Cardiac fibroblast (primary cell): ENCODE measurements around the gene CCT4.
A peak's percentile ranks its signal among the peaks of the same experiment; 100 is the strongest.

Experiments used
- DNase-seq, 2 donors: peaks; one replicate each; pipeline versions ENCODE4 v3.0.0 to v3.0.0-alpha.2; 2010; ENCODE audit warnings: low read depth in 2 of 2
- H3K4me3 ChIP-seq, 2 donors: replicated peaks in 1 of 2; 1 replicate in 1 of 2; 2 replicates in 1 of 2; pipeline ENCODE4 v1.5.1; 2011; ENCODE audit warnings: low read depth in 2 of 2, low read length in 2 of 2, mild to moderate bottlenecking in 2 of 2, moderate library complexity in 1 of 2
- CTCF ChIP-seq: IDR thresholded peaks from one replicate; pipeline ENCODE4 v1.5.1; 2011; ENCODE audit warnings: low read depth, mild to moderate bottlenecking, low read length, inconsistent platforms

The CCT4 gene

GRCh38 chr2:61888267-61889055 is at the start of gene CCT4:
Gene CCT4, minus strand, starts transcription at chr2:61888656. Its CDS starts 149 bp downstream, at chr2:61888507.
- peak; percentile 90 for DNase-seq
- TF ChIP-seq CTCF: no peak
- peak within 1 kb of the TSS; percentile 70 to 95 for H3K4me3 ChIP-seq

DNA sequence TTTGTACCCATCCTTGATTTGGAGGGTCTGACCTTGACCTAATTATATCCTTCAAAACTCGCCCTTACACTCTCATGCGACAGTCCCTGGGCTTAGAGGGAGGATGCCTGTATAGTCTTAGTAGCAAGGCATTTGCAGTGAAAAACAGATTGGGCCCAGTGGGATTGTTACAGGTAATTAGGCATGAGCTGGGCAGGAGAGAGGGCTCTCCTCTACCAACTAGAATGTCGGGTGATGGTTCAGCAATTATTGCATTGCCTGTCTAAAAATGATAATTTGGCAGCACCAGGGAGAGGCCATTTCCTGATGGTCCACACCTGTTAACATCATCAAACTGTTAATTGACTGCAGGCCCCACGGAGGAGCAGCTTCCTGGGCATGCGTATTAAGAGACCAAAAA is 49.4 kb upstream of the CCT4 start:
- no peak for TF ChIP-seq CTCF
- no peak overlapping the region for H3K4me3 ChIP-seq
- DNase-seq: no peak

- no peak for TF ChIP-seq CTCF
- no peak overlapping the region for H3K4me3 ChIP-seq
- no peak for DNase-seq
Measured at GRCh38 chr2:61937098-61937497, 48.6 kb upstream of the CCT4 start.

- DNase-seq: peak in 1 of 2 donors; percentile 27
- no peak for TF ChIP-seq CTCF
- H3K4me3 ChIP-seq: no peak overlapping the region
Measured at GRCh38 chr2:61928826-61929461, 40.5 kb upstream of the CCT4 start.

DNA sequence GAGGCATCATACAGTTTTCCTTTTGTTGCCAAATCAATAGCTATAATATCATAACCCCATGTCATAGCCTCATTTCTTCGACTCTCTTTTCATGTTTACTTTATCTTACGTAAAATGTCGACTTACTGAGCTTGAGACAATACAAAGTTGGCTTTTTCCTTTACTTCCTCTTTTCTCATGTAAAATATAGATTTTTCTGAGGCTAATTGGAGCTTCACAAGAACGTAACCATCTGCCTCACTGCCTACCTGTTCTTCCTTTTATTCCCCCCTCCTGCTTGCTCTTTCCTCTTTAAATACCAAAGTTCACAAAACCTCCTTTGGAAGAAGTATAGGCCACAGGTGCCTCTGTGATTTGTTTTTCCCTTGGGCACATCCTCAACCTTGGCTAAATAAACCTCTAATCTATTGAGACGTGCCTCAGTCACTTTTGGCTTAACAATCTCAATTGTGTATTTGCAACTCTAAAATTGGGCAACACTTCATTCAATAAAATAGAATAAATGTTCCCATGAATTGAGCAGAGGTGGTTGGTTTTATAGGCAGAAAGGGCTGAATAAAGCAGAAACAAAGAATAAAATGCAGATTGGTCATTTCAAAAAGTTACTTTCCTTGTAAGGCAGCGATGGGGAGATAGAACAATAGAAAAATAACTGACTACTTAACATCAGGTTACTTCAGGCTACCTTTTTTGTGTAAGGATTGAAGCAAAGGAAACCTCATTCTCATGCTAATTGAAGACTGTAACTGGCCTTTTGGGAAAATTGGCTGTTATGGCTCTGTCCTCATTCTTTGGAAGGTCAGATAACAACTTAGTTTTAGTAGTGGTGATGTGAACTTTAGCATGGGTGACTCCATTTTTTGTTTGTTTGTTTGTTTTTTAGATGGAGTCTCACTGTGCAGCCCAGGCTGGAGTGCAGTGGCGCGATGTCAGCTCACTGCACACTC is 38.3 kb upstream of the CCT4 start:
- no peak for DNase-seq
- H3K4me3 ChIP-seq: no peak overlapping the region
- TF ChIP-seq CTCF: no peak

DNA sequence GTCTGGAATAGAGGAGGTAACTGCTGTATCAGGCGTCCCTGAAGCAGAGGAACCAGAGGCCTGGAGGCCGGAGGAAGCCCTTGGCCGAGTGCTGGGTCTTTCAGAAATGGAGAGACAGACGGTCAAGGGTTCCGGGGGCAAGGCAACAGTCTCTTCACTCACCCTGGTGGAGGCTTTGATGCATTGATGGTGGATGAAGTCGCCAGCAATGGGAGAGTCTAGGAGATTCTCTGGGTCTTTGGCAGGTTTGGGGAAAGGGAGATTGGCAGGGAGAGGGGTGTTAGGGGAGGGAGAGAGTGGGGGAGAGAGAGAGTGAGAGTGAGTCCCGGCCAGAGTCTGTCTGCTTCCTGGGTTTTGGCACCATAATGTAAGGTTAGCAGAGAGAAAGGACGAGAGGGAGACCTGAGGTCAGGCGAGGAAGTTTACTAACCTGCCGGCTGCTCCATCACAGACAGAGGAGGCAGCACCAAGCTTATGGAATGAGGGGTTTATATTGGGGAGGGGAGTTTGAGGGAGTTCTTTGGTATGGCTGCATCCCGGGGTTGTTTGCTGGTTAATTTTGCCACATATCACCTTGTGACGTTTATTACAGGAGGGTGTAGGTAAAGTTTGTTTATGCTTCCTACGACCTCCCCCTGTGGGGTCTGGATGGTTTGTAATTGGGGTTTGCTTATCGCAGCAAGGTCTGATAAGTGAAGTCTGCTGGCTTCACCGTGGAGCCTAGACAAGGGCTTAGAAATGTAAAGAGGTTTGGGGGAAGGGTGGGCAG is 36.6 kb upstream of the CCT4 start:
- no peak for TF ChIP-seq CTCF
- no peak for DNase-seq
- no peak overlapping the region for H3K4me3 ChIP-seq
